HEK293 (cell line): ENCODE data around the gene AKAP1.
"Not testable (repeated sequence)": the region's sequence is repeated elsewhere in the genome, so short reads cannot be mapped to it uniquely, and the experiment has no call there.

Source experiments
- CTCF ChIA-PET: fragments of 350-600 bp; formaldehyde crosslinking; extraction: SDS; loops from one replicate; lab custom pipeline; 2021; ENCODE audit warnings: antibody characterized with exemption; lab: Yijun Ruan, JAX
- POLR2A ChIA-PET: fragments of 300-600 bp; formaldehyde crosslinking; extraction: SDS; loops from one replicate; lab custom pipeline; 2020; ENCODE audit warnings: antibody characterized with exemption, inconsistent platforms; lab: Yijun Ruan, JAX
- H3K27ac ChIP-seq: fragments of 200-500 bp; sonication (Bioruptor generic); 2 replicates; pipeline ENCODE4 v1.5.1; 2014; ENCODE audit warnings: low read depth, low read length, control low read depth, inconsistent platforms; ENCODE audit errors: extremely low read depth
- H3K36me3 ChIP-seq, 2 experiments: fragments of 200-500 bp in 1 of 2; sonication (Bioruptor generic) in 1 of 2; 1 replicate in 1 of 2; 2 replicates in 1 of 2; pipeline ENCODE4 v1.5.1; 2014 to 2017; ENCODE audit warnings: inconsistent platforms in 2 of 2, low read length in 2 of 2; ENCODE audit not compliant: control insufficient read depth in 2 of 2, insufficient read depth in 1 of 2
- H3K4me1 ChIP-seq: fragments of 200-500 bp; sonication (Bioruptor generic); 2 replicates; pipeline ENCODE4 v1.5.1; 2014; ENCODE audit warnings: mild to moderate bottlenecking, low read length, inconsistent platforms; ENCODE audit not compliant: control insufficient read depth, insufficient read depth
- H3K4me3 ChIP-seq: 2 replicates; pipeline ENCODE4 v1.5.1; 2011; ENCODE audit warnings: low read depth, mild to moderate bottlenecking, control low read depth, low read length, moderate library complexity
- H3K9me3 ChIP-seq: fragments of 200-500 bp; sonication (Bioruptor generic); 2 replicates; pipeline ENCODE4 v1.5.1; 2014; ENCODE audit warnings: low read depth, low read length, inconsistent platforms; ENCODE audit not compliant: control insufficient read depth, insufficient read depth
- FEZF1 ChIP-seq: fragments of 450-650 bp; formaldehyde crosslinking; IDR thresholded peaks from 2 replicates; pipeline ENCODE4 v1.5.1; 2016; ENCODE audit warnings: missing biosample characterization, missing genetic modification characterization
- PRDM10 ChIP-seq: fragments of 450-650 bp; formaldehyde crosslinking; IDR thresholded peaks from 2 replicates; pipeline ENCODE4 v1.5.1; 2016; ENCODE audit warnings: missing biosample characterization, missing genetic modification characterization
- WT1 ChIP-seq: fragments of 450-650 bp; formaldehyde crosslinking; IDR thresholded peaks from 2 replicates; pipeline ENCODE4 v1.5.1; 2016; ENCODE audit warnings: missing biosample characterization, missing genetic modification characterization
- ZBTB17 ChIP-seq: fragments of 450-650 bp; formaldehyde crosslinking; IDR thresholded peaks from 2 replicates; pipeline ENCODE4 v1.5.1; 2016; ENCODE audit warnings: missing biosample characterization, missing genetic modification characterization
- ZFP37 ChIP-seq: fragments of 450-650 bp; formaldehyde crosslinking; IDR thresholded peaks from 2 replicates; pipeline ENCODE4 v1.5.1; 2016; ENCODE audit warnings: missing biosample characterization, missing genetic modification characterization
- ZNF133 ChIP-seq: fragments of 450-650 bp; formaldehyde crosslinking; IDR thresholded peaks from 2 replicates; pipeline ENCODE4 v1.5.1; 2016; ENCODE audit warnings: missing biosample characterization, missing genetic modification characterization
- ZNF19 ChIP-seq: fragments of 450-650 bp; formaldehyde crosslinking; IDR thresholded peaks from 2 replicates; pipeline ENCODE4; 2016; ENCODE audit warnings: missing biosample characterization, missing genetic modification characterization, low read depth
- ZNF239 ChIP-seq: fragments of 450-650 bp; formaldehyde crosslinking; IDR thresholded peaks from 2 replicates; pipeline ENCODE4 v1.5.1; 2016; ENCODE audit warnings: missing biosample characterization, missing genetic modification characterization
- ZNF248 ChIP-seq: fragments of 450-650 bp; formaldehyde crosslinking; IDR thresholded peaks from 2 replicates; pipeline ENCODE4 v1.5.1; 2017; ENCODE audit warnings: missing biosample characterization, missing genetic modification characterization
- ZNF341 ChIP-seq: fragments of 450-650 bp; formaldehyde crosslinking; IDR thresholded peaks from 2 replicates; pipeline ENCODE4; 2016; ENCODE audit warnings: low read depth, missing biosample characterization, missing genetic modification characterization
- ZNF544 ChIP-seq: fragments of 450-650 bp; formaldehyde crosslinking; IDR thresholded peaks from 2 replicates; pipeline ENCODE4 v1.5.0; 2017; ENCODE audit warnings: missing biosample characterization, missing genetic modification characterization
- ZNF571 ChIP-seq: fragments of 450-650 bp; formaldehyde crosslinking; IDR thresholded peaks from 2 replicates; pipeline ENCODE4 v1.5.0; 2017; ENCODE audit warnings: missing biosample characterization, missing genetic modification characterization
- ZNF654 ChIP-seq: fragments of 450-650 bp; formaldehyde crosslinking; IDR thresholded peaks from 2 replicates; pipeline ENCODE4 v1.5.1; 2016; ENCODE audit warnings: low read depth, missing biosample characterization, missing genetic modification characterization
- ZNF785 ChIP-seq: fragments of 450-650 bp; formaldehyde crosslinking; IDR thresholded peaks from 2 replicates; pipeline ENCODE4 v1.5.1; 2016; ENCODE audit warnings: missing biosample characterization, missing genetic modification characterization
- TF ChIP-seq, protein P1 (sequence below): fragments of 450-650 bp; IDR thresholded peaks from 2 replicates; pipeline ENCODE4 v1.5.1; 2018; ENCODE audit warnings: missing biosample characterization, mild to moderate bottlenecking, missing genetic modification characterization

AKAP1 gene

DNA sequence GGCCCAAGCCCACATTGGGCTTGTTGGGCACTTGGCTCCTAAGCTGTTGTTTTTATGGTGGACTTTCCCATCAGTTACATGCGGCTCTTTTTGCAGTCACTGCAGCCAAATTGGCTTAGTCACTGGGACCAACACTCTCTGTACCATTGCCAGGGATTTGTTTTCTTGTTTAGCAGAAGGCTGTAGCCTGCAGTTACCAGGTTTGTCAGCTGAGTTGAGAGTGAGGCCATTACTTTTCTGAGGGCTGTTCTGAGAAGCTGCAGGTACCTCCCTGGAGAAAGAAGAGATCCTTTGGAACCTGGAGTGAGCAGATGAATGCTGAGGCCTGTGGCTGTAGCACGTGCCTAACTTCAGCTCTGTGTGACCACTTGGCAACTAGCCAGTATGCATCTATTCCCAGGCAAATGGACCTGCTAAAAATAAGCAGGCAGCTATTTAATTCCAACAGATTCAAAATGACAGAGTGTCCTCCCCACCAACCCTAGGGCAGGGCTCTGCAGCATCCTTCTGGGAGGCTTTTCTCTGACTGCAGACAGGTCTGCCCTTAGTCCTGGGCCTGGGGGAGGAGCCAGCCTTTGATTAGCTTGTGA is 12.9 kb downstream of the AKAP1 start:
- H3K36me3 ChIP-seq = no peaks in the 10 kb centered on the region; a peak in 1 of 3 replicates
- TF ChIP-seq ZNF133 (tag by site-specific recombination) = no peak
- TF ChIP-seq, protein P1, sequence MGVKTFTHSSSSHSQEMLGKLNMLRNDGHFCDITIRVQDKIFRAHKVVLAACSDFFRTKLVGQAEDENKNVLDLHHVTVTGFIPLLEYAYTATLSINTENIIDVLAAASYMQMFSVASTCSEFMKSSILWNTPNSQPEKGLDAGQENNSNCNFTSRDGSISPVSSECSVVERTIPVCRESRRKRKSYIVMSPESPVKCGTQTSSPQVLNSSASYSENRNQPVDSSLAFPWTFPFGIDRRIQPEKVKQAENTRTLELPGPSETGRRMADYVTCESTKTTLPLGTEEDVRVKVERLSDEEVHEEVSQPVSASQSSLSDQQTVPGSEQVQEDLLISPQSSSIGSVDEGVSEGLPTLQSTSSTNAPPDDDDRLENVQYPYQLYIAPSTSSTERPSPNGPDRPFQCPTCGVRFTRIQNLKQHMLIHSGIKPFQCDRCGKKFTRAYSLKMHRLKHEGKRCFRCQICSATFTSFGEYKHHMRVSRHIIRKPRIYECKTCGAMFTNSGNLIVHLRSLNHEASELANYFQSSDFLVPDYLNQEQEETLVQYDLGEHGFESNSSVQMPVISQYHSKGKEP (tag by site-specific recombination) = peak; percentile 78
- peak; percentile 52 for TF ChIP-seq PRDM10
- no peak for TF ChIP-seq ZFP37 (tag by site-specific recombination)
- 0 out of 2 replicates have a peak, but pooled peaks have one; percentile 20 for TF ChIP-seq ZBTB17 (tag by site-specific recombination)
- peak; percentile 79 for TF ChIP-seq ZNF341 (tag by site-specific recombination)
- peak; percentile 66 for TF ChIP-seq FEZF1 (tag by site-specific recombination)
- H3K9me3 ChIP-seq = no peaks in the 10 kb centered on the region
- H3K4me3 ChIP-seq = no peak overlapping the region
- ChIA-PET POLR2A (interaction anchor here (1.7 to 2.1 kb wide), 2 partner anchors 12 to 13 kb away, joined by 4 to 8 read pairs; partner anchors contain the start of gene AKAP1), CTCF (interaction anchor here (0.7 to 0.8 kb wide), 5 partner anchors 9 to 902 kb away, joined by 3 to 4 read pairs (median 3); no protein-coding TSS in a partner anchor)
- 0 out of 2 replicates have a peak overlapping the region, but pooled peaks have one; percentile 0 for H3K27ac ChIP-seq
- peaks cover 16% of the 10 kb centered on the region for H3K4me1 ChIP-seq

DNA sequence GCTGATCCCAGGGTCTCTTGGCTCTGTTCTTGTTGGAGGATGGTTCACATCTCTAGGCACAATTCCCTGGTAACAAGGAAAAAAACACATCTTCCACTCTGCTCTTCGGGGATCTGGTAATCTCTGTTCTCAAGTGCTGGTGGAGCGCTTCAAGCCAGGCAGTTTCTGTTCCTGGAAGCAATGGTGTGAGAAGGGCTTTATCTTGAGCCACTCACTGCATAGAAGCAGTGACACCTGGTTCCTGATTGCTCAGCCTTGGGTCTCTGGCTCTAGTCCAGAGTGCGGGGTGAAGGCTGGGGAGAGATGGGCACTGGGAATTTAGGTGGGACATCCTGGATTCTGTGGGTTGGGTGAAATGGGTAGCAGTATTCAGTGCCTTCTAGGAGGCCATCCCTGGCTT is 14.1 kb downstream of the AKAP1 start:
- ChIA-PET POLR2A (interaction anchor here (1.2 kb wide), 1 partner anchor 14 kb away, joined by 4 read pairs; the partner anchor contains the start of gene AKAP1), CTCF (interaction anchor here (0.7 kb wide), 1 partner anchor 220 kb away, joined by 3 read pairs; no protein-coding TSS in a partner anchor)
- Histone ChIP-seq H3K4me3 (no peak overlapping the region), H3K27ac (no peak overlapping the region), H3K36me3 (no peaks in the 10 kb centered on the region; a peak in 1 of 3 replicates), H3K4me1 (peaks cover 19% of the 10 kb centered on the region), H3K9me3 (no peaks in the 10 kb centered on the region)
- TF ChIP-seq FEZF1 (tag by site-specific recombination) (peak; percentile 37; the same call in 1 of the 2 replicates), ZNF571 (tag by site-specific recombination) (no peak)

GRCh38 chr17:57102122-57102521 is 17.1 kb downstream of the AKAP1 start:
- Histone ChIP-seq H3K9me3 (no peaks in the 10 kb centered on the region), H3K36me3 (peaks cover 0 to 14% of the 10 kb centered on the region in 2 experiments; a peak in 2 of 3 replicates), H3K27ac (no peak overlapping the region), H3K4me3 (no peak overlapping the region), H3K4me1 (peaks cover 24% of the 10 kb centered on the region)
- TF ChIP-seq ZNF239 (tag by site-specific recombination) (no peak), ZNF19 (no peak), ZNF785 (tag by site-specific recombination) (no peak), ZNF544 (tag by site-specific recombination) (no peak), ZNF248 (tag by site-specific recombination) (no peak), WT1 (0 out of 2 replicates have a peak, but pooled peaks have one; percentile 22), ZNF654 (tag by site-specific recombination) (no peak)
- ChIA-PET POLR2A (interaction anchor here (1.2 kb wide), 1 partner anchor 17 kb away, joined by 3 read pairs; the partner anchor contains the start of gene AKAP1), CTCF (interaction anchor here (0.6 to 0.8 kb wide), 2 partner anchors 134 to 646 kb away, joined by 3 read pairs; no protein-coding TSS in a partner anchor)

DNA sequence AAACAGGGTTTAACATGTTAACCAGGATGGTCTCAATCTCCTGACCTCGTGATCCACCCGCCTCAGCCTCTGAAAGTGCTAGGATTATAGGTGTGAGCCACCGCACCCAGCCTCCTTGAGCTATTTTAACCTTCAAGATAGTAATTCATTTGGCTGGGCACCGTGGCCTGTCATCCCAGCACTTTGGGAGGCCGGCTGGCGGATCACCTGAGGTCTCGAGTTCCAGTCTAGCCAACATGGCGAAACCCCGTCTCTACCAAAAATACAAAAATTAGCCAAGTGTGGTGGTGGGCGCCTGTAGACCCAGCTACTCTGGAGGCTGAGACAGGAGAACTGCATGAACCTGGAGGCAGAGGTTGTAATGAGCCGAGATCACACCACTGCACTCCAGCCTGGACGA is 17.6 kb downstream of the AKAP1 start:
- ChIA-PET POLR2A (interaction anchor here (1.2 kb wide), 1 partner anchor 18 kb away, joined by 3 read pairs; the partner anchor contains the start of gene AKAP1), CTCF (interaction anchor here (0.7 to 0.8 kb wide), 2 partner anchors 16 to 645 kb away, joined by 3 read pairs; no protein-coding TSS in a partner anchor)
- not testable (repeated sequence) for H3K27ac ChIP-seq, H3K9me3 ChIP-seq, H3K4me3 ChIP-seq
- Histone ChIP-seq H3K4me1 (peaks cover 26% of the 10 kb centered on the region), H3K36me3 (peaks cover 0 to 14% of the 10 kb centered on the region in 2 experiments; a peak in 2 of 3 replicates)
